ENCODE measurements around the gene ZNF511. TPM values are rescaled to one million over a fixed set of nuclear protein-coding genes. Genes with fewer than 3 reads are reported as not detected.

Gene ZNF511
- polyA plus RNA-seq, 2 donors, result 28.4 to 41.7 TPM

DNA sequence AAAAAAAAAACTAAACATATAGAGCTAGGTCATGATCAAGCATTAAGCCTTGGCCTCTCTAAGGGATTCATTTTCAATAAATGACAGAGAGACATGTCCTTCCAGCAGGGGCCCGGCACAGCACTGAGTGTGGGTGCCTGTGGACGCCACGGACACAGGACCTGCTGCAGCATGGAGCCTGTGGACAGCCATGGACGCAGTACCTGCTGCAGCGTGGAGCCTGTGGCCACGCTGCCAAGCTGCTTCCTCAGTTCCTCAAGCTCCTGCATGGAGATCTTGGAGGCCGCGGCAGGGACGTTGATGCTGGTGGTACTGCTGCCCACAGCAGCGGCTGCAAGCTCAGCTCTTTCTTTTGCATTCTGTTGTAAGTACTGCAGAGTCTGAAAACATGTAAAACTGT lies 9.5 kb upstream of the ZNF511 start:
- no peaks in the 10 kb centered on the region for H3K9me3 ChIP-seq (ENCODE audit: control insufficient read depth in 2 of 2, insufficient read depth in 1 of 2, low read depth in 1 of 2, low read length in 1 of 2)
- H3K36me3 ChIP-seq (ENCODE audit: control insufficient read depth in 2 of 2, insufficient read depth in 2 of 2, low read length in 1 of 2), result peaks cover 26 to 58% of the 10 kb centered on the region in 2 donors
- H3K27me3 ChIP-seq (ENCODE audit: control insufficient read depth in 1 of 2, insufficient read depth in 2 of 2, low read length in 2 of 2), result no peaks in the 10 kb centered on the region
- no peak overlapping the region for H3K4me3 ChIP-seq (ENCODE audit: low read depth in 1 of 2, low read length in 2 of 2)
- 91 to 92% methylated on average over 10 of the region's 10 CpGs for WGBS, 2 donors
- no peak overlapping the region for H3K27ac ChIP-seq (ENCODE audit: low read depth in 2 of 2, low read length in 1 of 2)
- peaks cover 0 to 12% of the 10 kb centered on the region in 2 donors for H3K4me1 ChIP-seq (ENCODE audit: control insufficient read depth in 2 of 2, insufficient read depth in 2 of 2, low read length in 1 of 2)

GRCh38 chr10:133299738-133300137 lies 9.0 kb upstream of the ZNF511 start:
- H3K27me3 ChIP-seq (ENCODE audit: control insufficient read depth in 1 of 2, insufficient read depth in 2 of 2, low read length in 2 of 2), result no peaks in the 10 kb centered on the region
- peaks cover 0 to 12% of the 10 kb centered on the region in 2 donors for H3K4me1 ChIP-seq (ENCODE audit: control insufficient read depth in 2 of 2, insufficient read depth in 2 of 2, low read length in 1 of 2)
- H3K36me3 ChIP-seq (ENCODE audit: control insufficient read depth in 2 of 2, insufficient read depth in 2 of 2, low read length in 1 of 2), result peaks cover 21 to 58% of the 10 kb centered on the region in 2 donors
- no peaks in the 10 kb centered on the region for H3K9me3 ChIP-seq (ENCODE audit: control insufficient read depth in 2 of 2, insufficient read depth in 1 of 2, low read depth in 1 of 2, low read length in 1 of 2)
- WGBS, 2 donors, result 92 to 94% methylated on average over 14 of the region's 14 CpGs
- no peak overlapping the region for H3K4me3 ChIP-seq (ENCODE audit: low read depth in 1 of 2, low read length in 2 of 2)
- no peak overlapping the region for H3K27ac ChIP-seq (ENCODE audit: low read depth in 2 of 2, low read length in 1 of 2)

GRCh38 chr10:133302230-133302629 lies 6.5 kb upstream of the ZNF511 start:
- H3K4me3 ChIP-seq (ENCODE audit: low read depth in 1 of 2, low read length in 2 of 2), result no peak overlapping the region
- H3K4me1 ChIP-seq (ENCODE audit: control insufficient read depth in 2 of 2, insufficient read depth in 2 of 2, low read length in 1 of 2), result peaks cover 0 to 17% of the 10 kb centered on the region in 2 donors
- H3K27ac ChIP-seq (ENCODE audit: low read depth in 2 of 2, low read length in 1 of 2), result no peak overlapping the region
- peaks cover 18 to 42% of the 10 kb centered on the region in 2 donors for H3K36me3 ChIP-seq (ENCODE audit: control insufficient read depth in 2 of 2, insufficient read depth in 2 of 2, low read length in 1 of 2)
- H3K9me3 ChIP-seq (ENCODE audit: control insufficient read depth in 2 of 2, insufficient read depth in 1 of 2, low read depth in 1 of 2, low read length in 1 of 2), result no peaks in the 10 kb centered on the region
- WGBS, 2 donors, result 96 to 99% methylated on average over 14 of the region's 14 CpGs
- H3K27me3 ChIP-seq (ENCODE audit: control insufficient read depth in 1 of 2, insufficient read depth in 2 of 2, low read length in 2 of 2), result no peaks in the 10 kb centered on the region

GRCh38 chr10:133303206-133303605 lies 5.5 kb upstream of the ZNF511 start:
- peaks cover 17 to 33% of the 10 kb centered on the region in 2 donors for H3K36me3 ChIP-seq (ENCODE audit: control insufficient read depth in 2 of 2, insufficient read depth in 2 of 2, low read length in 1 of 2)
- 87% methylated on average over 10 of the region's 10 CpGs for WGBS, 2 donors
- peaks cover 0 to 17% of the 10 kb centered on the region in 2 donors for H3K4me1 ChIP-seq (ENCODE audit: control insufficient read depth in 2 of 2, insufficient read depth in 2 of 2, low read length in 1 of 2)
- H3K27ac ChIP-seq (ENCODE audit: low read depth in 2 of 2, low read length in 1 of 2), result no peak overlapping the region
- no peaks in the 10 kb centered on the region for H3K9me3 ChIP-seq (ENCODE audit: control insufficient read depth in 2 of 2, insufficient read depth in 1 of 2, low read depth in 1 of 2, low read length in 1 of 2)
- no peaks in the 10 kb centered on the region for H3K27me3 ChIP-seq (ENCODE audit: control insufficient read depth in 1 of 2, insufficient read depth in 2 of 2, low read length in 2 of 2)
- H3K4me3 ChIP-seq (ENCODE audit: low read depth in 1 of 2, low read length in 2 of 2), result no peak overlapping the region

DNA sequence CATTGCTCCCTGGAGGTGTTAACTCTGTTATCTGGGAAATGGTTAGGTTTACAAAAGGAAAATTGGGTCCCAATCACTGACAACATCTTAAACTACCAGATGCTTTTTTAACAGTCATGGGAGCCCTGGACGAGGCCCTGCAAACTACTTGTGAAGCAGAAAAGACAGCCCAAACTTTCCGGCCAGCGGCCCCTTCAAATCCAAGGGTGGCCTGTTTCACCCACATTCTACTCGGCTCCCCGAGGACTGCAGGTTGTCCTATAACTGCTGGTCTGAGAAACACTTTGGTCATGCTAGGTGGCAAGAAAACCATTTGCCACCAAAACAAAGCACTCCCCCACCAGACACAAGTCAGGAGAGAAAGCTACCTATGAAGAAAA lies 2.6 kb upstream of the ZNF511 start:
- 90 to 91% methylated on average over 5 of the region's 5 CpGs for WGBS, 2 donors
- Histone ChIP-seq H3K4me1 (ENCODE audit: control insufficient read depth in 2 of 2, insufficient read depth in 2 of 2, low read length in 1 of 2) (peaks cover 0 to 17% of the 10 kb centered on the region in 2 donors), H3K27ac (ENCODE audit: low read depth in 2 of 2, low read length in 1 of 2) (peak overlapping the region in 1 of 2 donors; percentile 32), H3K27me3 (ENCODE audit: control insufficient read depth in 1 of 2, insufficient read depth in 2 of 2, low read length in 2 of 2) (no peaks in the 10 kb centered on the region), H3K4me3 (ENCODE audit: low read depth in 1 of 2, low read length in 2 of 2) (no peak overlapping the region), H3K36me3 (ENCODE audit: control insufficient read depth in 2 of 2, insufficient read depth in 2 of 2, low read length in 1 of 2) (peaks cover 3 to 21% of the 10 kb centered on the region in 2 donors), H3K9me3 (ENCODE audit: control insufficient read depth in 2 of 2, insufficient read depth in 1 of 2, low read depth in 1 of 2, low read length in 1 of 2) (no peaks in the 10 kb centered on the region)

GRCh38 chr10:133306941-133307379 lies 1.8 kb upstream of the ZNF511 start:
- Histone ChIP-seq H3K27me3 (ENCODE audit: control insufficient read depth in 1 of 2, insufficient read depth in 2 of 2, low read length in 2 of 2) (no peaks in the 10 kb centered on the region), H3K4me1 (ENCODE audit: control insufficient read depth in 2 of 2, insufficient read depth in 2 of 2, low read length in 1 of 2) (peaks cover 0 to 17% of the 10 kb centered on the region in 2 donors), H3K36me3 (ENCODE audit: control insufficient read depth in 2 of 2, insufficient read depth in 2 of 2, low read length in 1 of 2) (peaks cover 3 to 22% of the 10 kb centered on the region in 2 donors), H3K9me3 (ENCODE audit: control insufficient read depth in 2 of 2, insufficient read depth in 1 of 2, low read depth in 1 of 2, low read length in 1 of 2) (no peaks in the 10 kb centered on the region), H3K4me3 (ENCODE audit: low read depth in 1 of 2, low read length in 2 of 2) (no peak overlapping the region), H3K27ac (ENCODE audit: low read depth in 2 of 2, low read length in 1 of 2) (no peak overlapping the region)
- WGBS, 2 donors, result 85 to 86% methylated on average over 17 of the region's 17 CpGs

DNA sequence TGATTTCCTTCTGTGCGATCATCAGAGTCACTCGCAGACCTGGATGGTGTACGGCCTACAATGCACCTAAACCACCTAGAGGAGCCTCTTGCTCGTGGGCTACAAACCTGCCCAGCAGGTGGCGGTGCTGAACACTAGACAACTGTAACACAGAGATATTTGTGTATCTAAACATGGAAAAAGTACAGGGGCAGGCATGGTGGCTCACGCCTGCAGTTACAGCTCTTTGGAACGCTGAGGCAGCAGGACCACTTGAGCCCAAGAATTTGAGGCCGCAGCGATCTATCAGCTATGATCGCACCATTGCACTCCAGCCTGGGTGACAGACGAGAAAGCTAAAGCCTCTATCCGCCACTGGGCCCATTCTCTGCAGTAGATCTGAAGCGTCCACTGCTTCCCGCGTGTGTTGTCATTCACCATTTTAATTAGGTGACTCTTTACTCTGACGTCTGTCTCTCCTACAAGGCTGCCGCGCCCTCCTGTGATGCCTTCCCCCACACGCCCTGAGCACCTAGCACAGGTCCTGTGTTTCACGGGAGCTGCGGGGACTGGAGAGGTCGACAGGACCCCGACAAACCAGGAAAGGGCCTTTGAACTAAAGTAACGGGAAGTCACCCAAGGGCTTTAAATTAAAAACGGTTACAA lies 816 bp upstream of the ZNF511 start:
- H3K4me3 ChIP-seq (ENCODE audit: low read depth in 1 of 2, low read length in 2 of 2), result peak overlapping the region; percentile 89 to 91
- H3K27me3 ChIP-seq (ENCODE audit: control insufficient read depth in 1 of 2, insufficient read depth in 2 of 2, low read length in 2 of 2), result no peaks in the 10 kb centered on the region
- peak overlapping the region; percentile 98 to 99 for H3K27ac ChIP-seq (ENCODE audit: low read depth in 2 of 2, low read length in 1 of 2)
- WGBS, 2 donors, result 2 to 3% methylated on average over 25 of the region's 25 CpGs
- no peaks in the 10 kb centered on the region for H3K9me3 ChIP-seq (ENCODE audit: control insufficient read depth in 2 of 2, insufficient read depth in 1 of 2, low read depth in 1 of 2, low read length in 1 of 2)
- peaks cover 0 to 11% of the 10 kb centered on the region in 2 donors for H3K4me1 ChIP-seq (ENCODE audit: control insufficient read depth in 2 of 2, insufficient read depth in 2 of 2, low read length in 1 of 2)
- H3K36me3 ChIP-seq (ENCODE audit: control insufficient read depth in 2 of 2, insufficient read depth in 2 of 2, low read length in 1 of 2), result peaks cover 3 to 14% of the 10 kb centered on the region in 2 donors

DNA sequence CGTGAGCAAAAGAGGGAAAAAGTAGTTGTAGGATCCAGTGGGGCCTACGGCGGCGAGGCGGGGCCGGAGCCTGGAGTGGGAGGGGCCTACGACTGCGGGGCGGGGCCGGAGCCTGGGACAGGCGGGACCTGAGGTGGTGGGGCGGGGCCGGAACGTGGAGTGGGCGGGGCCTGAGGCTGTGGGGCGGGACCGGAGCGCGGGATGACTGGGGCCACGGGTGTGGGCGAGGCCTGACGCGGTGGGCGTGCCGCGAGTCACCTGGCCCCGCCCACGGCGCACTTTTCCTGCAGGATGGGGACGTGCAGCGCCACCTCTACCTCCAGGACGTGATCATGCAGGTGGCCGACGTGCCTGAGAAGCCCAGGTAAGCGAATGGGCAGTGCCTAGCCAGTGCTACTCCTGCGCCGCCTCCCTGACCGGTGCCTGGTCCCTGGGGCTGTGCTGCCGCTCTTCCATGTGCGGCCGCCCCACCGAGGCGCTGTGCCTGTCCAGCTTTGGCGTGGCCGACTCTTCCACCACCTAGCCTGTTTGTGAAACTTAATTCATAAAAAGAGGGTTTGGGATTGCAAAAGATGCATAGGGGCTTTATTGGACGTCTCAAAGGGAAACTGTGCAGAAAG lies 496 bp downstream of the ZNF511 start:
- 23% methylated on average over 42 to 46 of the region's 46 CpGs for WGBS, 2 donors
- H3K27me3 ChIP-seq (ENCODE audit: control insufficient read depth in 1 of 2, insufficient read depth in 2 of 2, low read length in 2 of 2), result no peaks in the 10 kb centered on the region
- H3K9me3 ChIP-seq (ENCODE audit: control insufficient read depth in 2 of 2, insufficient read depth in 1 of 2, low read depth in 1 of 2, low read length in 1 of 2), result no peaks in the 10 kb centered on the region
- H3K4me1 ChIP-seq (ENCODE audit: control insufficient read depth in 2 of 2, insufficient read depth in 2 of 2, low read length in 1 of 2), result peaks cover 0 to 8% of the 10 kb centered on the region in 2 donors
- H3K4me3 ChIP-seq (ENCODE audit: low read depth in 1 of 2, low read length in 2 of 2), result peak overlapping the region; percentile 89 to 91
- peaks cover 3 to 12% of the 10 kb centered on the region in 2 donors for H3K36me3 ChIP-seq (ENCODE audit: control insufficient read depth in 2 of 2, insufficient read depth in 2 of 2, low read length in 1 of 2)
- H3K27ac ChIP-seq (ENCODE audit: low read depth in 2 of 2, low read length in 1 of 2), result peak overlapping the region; percentile 98 to 99

GRCh38 chr10:133309720-133310398 lies 1.1 kb downstream of the ZNF511 start:
- Histone ChIP-seq H3K27ac (ENCODE audit: low read depth in 2 of 2, low read length in 1 of 2) (peak overlapping the region in 1 of 2 donors; percentile 48), H3K4me3 (ENCODE audit: low read depth in 1 of 2, low read length in 2 of 2) (no peak overlapping the region), H3K4me1 (ENCODE audit: control insufficient read depth in 2 of 2, insufficient read depth in 2 of 2, low read length in 1 of 2) (peaks cover 0 to 8% of the 10 kb centered on the region in 2 donors), H3K27me3 (ENCODE audit: control insufficient read depth in 1 of 2, insufficient read depth in 2 of 2, low read length in 2 of 2) (no peaks in the 10 kb centered on the region), H3K9me3 (ENCODE audit: control insufficient read depth in 2 of 2, insufficient read depth in 1 of 2, low read depth in 1 of 2, low read length in 1 of 2) (no peaks in the 10 kb centered on the region), H3K36me3 (ENCODE audit: control insufficient read depth in 2 of 2, insufficient read depth in 2 of 2, low read length in 1 of 2) (peaks cover 3 to 12% of the 10 kb centered on the region in 2 donors)
- WGBS, 2 donors, result 77 to 88% methylated on average over 33 of the region's 33 CpGs

Data from esophagus (tissue), 2 donors.